NOMO-1 treated with dmso at 0.1 percent for 144 hours (cell line): ENCODE results near the gene ACSF3.

Experiments used
- DNase-seq: peaks from one replicate; lab custom pipeline; 2025; ENCODE audit not compliant: unreplicated experiment; lab: John Stamatoyannopoulos, UW

Gene ACSF3

GRCh38 chr16:89142474-89143195, 49.0 kb downstream of the ACSF3 start:
- DNase-seq, result no peak

- DNase-seq, result no peak
These were observed 49.6 kb downstream of the ACSF3 start for GRCh38 chr16:89143201-89143741.

GRCh38 chr16:89143911-89144675, 50.4 kb downstream of the ACSF3 start:
- DNase-seq, result no peak

DNA sequence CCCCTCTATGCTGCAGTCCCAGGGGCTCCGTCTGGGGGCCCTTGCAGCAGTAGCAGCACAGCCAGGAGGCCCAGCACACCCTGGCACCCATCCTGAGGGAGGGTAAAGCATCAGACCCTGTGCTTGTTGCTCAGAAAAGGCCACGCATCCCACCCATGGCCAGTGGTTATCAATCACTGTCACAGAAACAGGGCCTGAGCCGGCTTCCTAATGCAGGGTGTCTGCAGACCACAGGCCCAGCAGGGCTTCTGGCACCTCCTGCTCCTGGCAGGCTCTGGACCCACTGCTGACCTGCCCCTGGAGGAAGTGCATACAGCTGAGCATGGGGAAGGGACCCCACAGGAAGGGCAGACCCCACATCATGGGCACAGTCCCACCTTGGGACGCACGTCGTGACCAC, 51.0 kb downstream of the ACSF3 start:
- no peak for DNase-seq

DNA sequence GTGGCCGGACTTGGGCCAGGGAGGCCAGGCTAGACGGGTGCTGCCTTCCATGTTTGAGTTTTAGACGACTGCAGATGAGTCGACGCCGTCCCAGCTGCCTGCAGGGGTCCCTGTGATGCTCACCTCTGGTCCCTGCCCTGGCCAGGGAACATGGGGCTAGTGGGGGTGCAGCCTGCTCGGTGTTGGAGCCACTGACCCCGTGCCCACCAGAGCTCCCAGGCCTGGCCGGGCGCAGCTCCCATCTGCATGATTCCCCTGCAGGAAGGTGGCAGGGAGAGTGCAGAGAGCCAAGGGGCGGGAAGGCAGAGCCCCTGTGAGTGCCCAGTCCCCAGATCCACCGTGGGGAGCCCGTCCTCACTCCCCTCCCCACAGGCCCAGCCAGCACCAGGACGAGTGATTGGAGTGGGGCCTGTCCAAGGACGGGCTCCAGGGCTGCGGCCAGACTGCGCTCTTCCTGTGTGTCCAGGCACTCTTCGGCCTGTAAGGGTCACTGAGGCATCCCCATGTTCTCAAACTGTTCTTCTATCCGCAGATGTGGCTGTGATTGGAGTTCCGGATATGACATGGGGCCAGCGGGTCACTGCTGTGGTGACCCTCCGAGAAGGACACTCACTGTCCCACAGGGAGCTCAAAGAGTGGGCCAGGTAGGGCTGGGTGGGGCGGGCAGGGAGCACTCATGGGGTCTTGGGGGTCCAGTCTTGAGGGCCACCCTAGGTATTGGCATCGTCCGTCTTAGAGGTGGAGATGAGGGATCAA, 51.9 kb downstream of the ACSF3 start:
- no peak for DNase-seq

- DNase-seq, result no peak
These were observed 52.8 kb downstream of the ACSF3 start for GRCh38 chr16:89146211-89147005.

GRCh38 chr16:89147085-89147817, 53.6 kb downstream of the ACSF3 start:
- DNase-seq, result no peak

DNA sequence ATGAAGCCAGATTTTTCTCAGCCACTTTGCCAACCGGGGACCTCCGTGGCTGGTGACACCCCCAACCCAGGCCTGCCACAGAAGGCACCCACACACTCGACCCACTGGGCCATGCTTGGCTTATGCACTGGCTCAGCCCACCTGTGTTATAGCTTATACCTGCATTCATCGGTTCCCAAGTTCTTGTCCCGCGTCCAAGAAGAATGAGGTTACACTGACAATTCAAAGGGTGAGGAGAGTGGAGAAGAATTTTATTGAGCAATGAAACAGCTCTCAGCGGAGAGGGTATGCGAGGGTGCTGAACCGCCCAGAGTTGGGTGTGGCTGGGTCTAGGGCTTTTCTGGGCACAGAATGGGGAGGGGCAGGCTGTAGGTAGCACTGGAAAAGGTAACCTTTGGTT, 55.7 kb downstream of the ACSF3 start:
- no peak for DNase-seq

- no peak for DNase-seq
These were observed 56.6 kb downstream of the ACSF3 start for GRCh38 chr16:89150090-89150835.

GRCh38 chr16:89150981-89151380, 57.3 kb downstream of the ACSF3 start:
- DNase-seq, result no peak

DNA sequence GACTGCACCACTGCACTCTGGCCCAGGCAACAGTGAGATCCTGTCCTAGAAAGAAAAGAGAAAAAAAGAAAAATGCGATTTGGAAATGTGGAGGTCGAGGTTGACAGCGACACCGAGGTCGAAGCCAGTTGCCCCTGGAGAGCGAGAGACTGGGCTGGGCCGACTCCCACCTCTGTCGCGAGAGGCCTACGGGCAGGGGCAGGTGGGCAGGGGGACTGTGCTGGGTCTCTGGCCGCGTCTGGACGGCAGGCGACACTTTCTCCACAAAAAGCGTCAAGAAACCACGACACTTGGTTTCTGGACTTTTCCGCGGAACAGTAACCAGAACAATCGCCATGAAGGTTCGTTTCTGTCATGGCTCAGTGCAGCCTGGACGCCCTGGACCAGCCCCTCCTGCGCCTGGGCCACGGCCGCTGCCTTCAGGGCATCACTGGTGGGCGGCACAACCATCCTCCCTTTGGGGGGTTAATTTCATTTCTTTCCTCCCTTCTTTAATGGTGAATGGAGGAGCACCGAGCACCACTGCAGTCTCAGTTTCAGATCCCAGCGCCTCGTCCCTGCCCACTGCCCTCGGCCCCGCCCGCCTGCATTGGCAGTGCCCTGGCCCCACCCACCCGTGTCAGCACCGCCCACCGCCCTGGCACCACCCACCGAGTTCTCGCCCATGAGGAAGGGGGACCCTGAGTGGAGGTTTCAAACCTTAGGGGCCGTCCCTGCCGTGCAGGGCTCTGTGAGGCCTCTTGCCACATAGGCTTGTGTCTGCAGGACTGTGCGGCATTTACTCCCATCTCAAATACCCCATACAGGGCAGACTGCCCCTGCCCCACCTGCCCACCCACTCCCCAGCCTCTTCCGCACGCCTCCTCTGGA, 59.4 kb downstream of the ACSF3 start:
- DNase-seq, result peak; percentile 69

GRCh38 chr16:89153848-89154271, 60.2 kb downstream of the ACSF3 start:
- DNase-seq, result no peak

- DNase-seq, result no peak
These were observed 60.9 kb downstream of the ACSF3 start for GRCh38 chr16:89154390-89155183.

DNA sequence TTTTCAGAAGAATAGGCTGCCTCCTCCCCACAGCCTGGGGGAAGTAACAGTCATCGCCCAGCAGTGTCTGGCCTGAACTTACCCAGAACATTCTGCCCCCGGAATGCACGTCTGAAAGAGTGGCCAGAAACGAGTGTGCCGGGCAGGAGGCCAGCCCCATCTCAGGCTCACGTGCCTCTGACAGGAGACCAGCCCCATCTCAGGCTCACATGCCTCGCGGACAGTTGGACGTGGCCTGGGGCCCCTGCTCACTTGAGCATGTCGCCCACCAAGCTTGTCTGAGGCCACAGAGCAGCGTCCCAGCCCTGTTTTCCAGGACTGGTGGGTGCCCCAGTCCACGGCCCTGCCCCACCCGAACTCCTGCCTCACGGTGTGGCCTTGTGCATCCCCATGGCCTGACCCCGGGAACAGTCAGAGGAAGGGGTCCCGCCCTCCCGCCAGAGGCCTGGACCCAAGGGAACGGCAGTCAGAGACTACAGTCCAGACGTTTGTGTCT, 61.6 kb downstream of the ACSF3 start:
- no peak for DNase-seq

- DNase-seq, result no peak
These were observed 62.4 kb downstream of the ACSF3 start for GRCh38 chr16:89155851-89156739.
